K562 treated with DMSO at 1 percent for 12 hours (cell line): ENCODE measurements around the gene PCDHB4. TPM values are rescaled to one million over a fixed set of nuclear protein-coding genes. Genes with fewer than 3 reads are reported as not detected.

Experiments used
- total RNA-seq: library from RNA; unstranded; fragments of 300-600 nt; gene quantifications from 2 replicates; pipeline ENCODE4 v1.2.3, GENCODE V29; 2022; ENCODE audit not compliant: insufficient read depth

The PCDHB4 gene
- not detected in 2 replicates for total RNA-seq

GRCh38 chr5:141121563-141121962, at the start of gene PCDHB4:
TSS of gene PCDHB4 (plus strand) at chr5:141121818. CDS start at chr5:141121999, 181 bp downstream.

GRCh38 chr5:141094481-141095262, 26.9 kb upstream of the PCDHB4 start, which contains the start of gene PCDHB2:
TSS of gene PCDHB2 (plus strand) at chr5:141094615. CDS start at chr5:141094791, 176 bp downstream.

GRCh38 chr5:141100243-141100805, 21.3 kb upstream of the PCDHB4 start, which contains the start of gene PCDHB3:
TSS of gene PCDHB3 (plus strand) at chr5:141100473. CDS start at chr5:141100650, 177 bp downstream.

GRCh38 chr5:141135030-141135717, 13.6 kb downstream of the PCDHB4 start, which contains the start of gene PCDHB5:
TSS of gene PCDHB5 (plus strand) at chr5:141135206. CDS start at chr5:141135435, 229 bp downstream.

GRCh38 chr5:141149812-141150211, 28.2 kb downstream of the PCDHB4 start, which contains the start of gene PCDHB6:
TSS of gene PCDHB6 (plus strand) at chr5:141150057. CDS start at chr5:141150258, 201 bp downstream.

DNA sequence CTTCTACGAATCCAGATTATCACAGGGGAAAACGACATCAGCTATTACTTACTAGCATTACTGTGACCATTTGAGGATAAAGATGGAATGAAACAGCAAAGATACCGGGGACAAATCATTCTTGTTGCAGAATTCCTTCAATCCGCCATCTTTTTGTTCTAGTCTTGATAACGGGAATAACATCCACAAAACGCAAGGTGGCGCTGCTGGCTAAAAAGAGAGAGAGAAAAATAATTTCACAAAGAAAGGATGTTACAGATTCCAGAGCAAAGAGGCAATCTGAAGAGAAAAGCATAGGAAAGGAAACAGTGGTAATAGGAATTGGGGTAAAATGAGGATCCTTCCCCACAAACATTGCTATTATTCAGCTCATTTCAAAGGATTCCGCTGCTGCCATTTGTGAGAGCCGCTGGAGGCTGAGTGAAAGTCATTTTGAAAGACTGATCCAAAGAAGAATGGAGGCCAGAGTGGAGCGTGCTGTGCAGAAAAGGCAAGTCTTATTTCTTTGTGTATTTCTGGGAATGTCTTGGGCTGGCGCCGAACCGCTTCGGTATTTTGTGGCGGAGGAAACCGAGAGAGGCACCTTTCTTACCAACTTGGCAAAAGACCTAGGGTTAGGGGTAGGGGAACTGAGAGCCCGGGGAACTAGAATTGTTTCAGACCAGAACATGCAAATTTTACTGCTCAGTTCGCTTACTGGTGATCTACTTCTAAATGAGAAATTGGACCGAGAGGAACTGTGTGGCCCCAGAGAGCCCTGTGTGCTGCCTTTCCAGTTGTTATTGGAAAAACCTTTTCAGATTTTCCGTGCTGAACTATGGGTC, 51.0 kb downstream of the PCDHB4 start, which contains the start of gene PCDHB7:
Gene PCDHB7 (plus strand): TSS at position 264 of the 824 bp plus-strand sequence. CDS start 192 bp downstream, at position 456.

Other genes starting within 250 kb of the PCDHB4 start
- gene PCDHA12, start 246.5 kb upstream of the PCDHB4 start, total RNA-seq, result not detected in 2 replicates
- not detected in 2 replicates for gene PCDHA13, start 239.7 kb upstream of the PCDHB4 start, total RNA-seq
- not detected in 2 replicates for gene PCDHAC1, start 195.5 kb upstream of the PCDHB4 start, total RNA-seq
- gene PCDHAC2, start 155.3 kb upstream of the PCDHB4 start, total RNA-seq, result not detected in 2 replicates
- gene PCDHB1, start 70.4 kb upstream of the PCDHB4 start, total RNA-seq, result not detected in 2 replicates
- gene PCDHB2, start 27.2 kb upstream of the PCDHB4 start, total RNA-seq, result 0.14 TPM in 1 of 2 replicates, not detected in the other
- gene PCDHB3, start 21.3 kb upstream of the PCDHB4 start, total RNA-seq, result not detected in 2 replicates
- 0.25 TPM in 1 of 2 replicates, not detected in the other for gene PCDHB5, start 13.4 kb downstream of the PCDHB4 start, total RNA-seq
- gene PCDHB6, start 28.2 kb downstream of the PCDHB4 start, total RNA-seq, result not detected in 2 replicates
- not detected in 2 replicates for gene PCDHB7, start 50.8 kb downstream of the PCDHB4 start, total RNA-seq
- gene PCDHB8, start 56.0 kb downstream of the PCDHB4 start, total RNA-seq, result not detected in 2 replicates
- 0.15 TPM in 1 of 2 replicates, not detected in the other for gene PCDHB16, start 60.6 kb downstream of the PCDHB4 start, total RNA-seq
- not detected in 2 replicates for gene PCDHB9, start 65.3 kb downstream of the PCDHB4 start, total RNA-seq
- gene PCDHB10, start 70.5 kb downstream of the PCDHB4 start, total RNA-seq, result not detected in 2 replicates
- not detected in 2 replicates for gene PCDHB11, start 77.8 kb downstream of the PCDHB4 start, total RNA-seq
- gene PCDHB12, start 86.9 kb downstream of the PCDHB4 start, total RNA-seq, result not detected in 2 replicates
- gene PCDHB13, start 92.1 kb downstream of the PCDHB4 start, total RNA-seq, result 0.26 TPM in 1 of 2 replicates, not detected in the other
- not detected in 2 replicates for gene PCDHB14, start 101.5 kb downstream of the PCDHB4 start, total RNA-seq
- gene PCDHB15, start 123.6 kb downstream of the PCDHB4 start, total RNA-seq, result 0.33 TPM in 1 of 2 replicates, not detected in the other
- not detected in 2 replicates for gene SLC25A2, start 182.2 kb downstream of the PCDHB4 start, total RNA-seq
- gene TAF7, start 199.0 kb downstream of the PCDHB4 start, total RNA-seq, result 75.1 and 124 TPM in 2 replicates
- gene PCDHGA1, start 208.7 kb downstream of the PCDHB4 start, total RNA-seq, result 0.19 TPM in 1 of 2 replicates, not detected in the other
- 0.79 TPM in 1 of 2 replicates, not detected in the other for gene PCDHGA2, start 216.9 kb downstream of the PCDHB4 start, total RNA-seq
- 0.30 and 1.1 TPM in 2 replicates for gene PCDHGA3, start 222.0 kb downstream of the PCDHB4 start, total RNA-seq
- gene PCDHGB1, start 228.3 kb downstream of the PCDHB4 start, total RNA-seq, result 0.28 TPM in 1 of 2 replicates, not detected in the other
- 1.7 TPM in 1 of 2 replicates, not detected in the other for gene PCDHGA4, start 233.2 kb downstream of the PCDHB4 start, total RNA-seq
- 0.52 TPM in 1 of 2 replicates, not detected in the other for gene PCDHGB2, start 238.2 kb downstream of the PCDHB4 start, total RNA-seq
- 0.33 TPM in 1 of 2 replicates, not detected in the other for gene PCDHGA5, start 242.3 kb downstream of the PCDHB4 start, total RNA-seq
- 1.2 TPM in 1 of 2 replicates, not detected in the other for gene PCDHGB3, start 248.4 kb downstream of the PCDHB4 start, total RNA-seq